ENCODE measurements around the gene LRRC75A. TPM values are rescaled to one million over a fixed set of nuclear protein-coding genes. Genes with fewer than 3 reads are reported as not detected.

Gene LRRC75A
- polyA plus RNA-seq, 2 of the 4 experiments (the other 2 are of a cell fraction) = 0.65 to 0.85 TPM

GRCh38 chr17:16494059-16494458, 2.1 kb upstream of the LRRC75A start:
- DNase-seq (ENCODE audit: low read depth in 1 of 2, low spot score in 1 of 2) = no peak
- ChIA-PET CTCF (interaction anchor here (0.9 to 8.5 kb wide), 2 partner anchors 27 to 40 kb away, joined by 3 to 61 read pairs; no protein-coding TSS in a partner anchor), POLR2A (no interaction called here)
- no peak for FAIRE-seq
- H3K27ac ChIP-seq = no peak overlapping the region
- WGBS (ENCODE audit: missing lambda C conversion rate) = 9% methylated on average over 1 of the region's 1 CpG
- no peak overlapping the region for H3K4me2 ChIP-seq
- no peak overlapping the region for H3K4me3 ChIP-seq
- no peak for ATAC-seq
- peaks cover 5% of the 10 kb centered on the region; the same call in 1 of the 3 replicates for H3K4me1 ChIP-seq
- H3K9me3 ChIP-seq = no peaks in the 10 kb centered on the region
- TF ChIP-seq NFE2L2 (conservative IDR thresholded peaks at IDR 0.05; ENCODE audit: low read length) (no peak), ELK1 (IDR thresholded peaks at IDR 0.05; ENCODE audit: low read depth, low read length) (no peak), KDM5A (IDR thresholded peaks at IDR 0.05) (no peak), MAFK (IDR thresholded peaks at IDR 0.05; ENCODE audit: partially characterized antibody) (no peak), HMGXB4 (CRISPR knock-in tag; IDR thresholded peaks at IDR 0.05; ENCODE audit: borderline replicate concordance) (no peak), ZNF302 (CRISPR knock-in tag; IDR thresholded peaks at IDR 0.05) (no peak), ATOH8 (CRISPR knock-in tag; IDR thresholded peaks at IDR 0.05; ENCODE audit: low read depth) (no peak), ZFP36 (IDR thresholded peaks at IDR 0.05; ENCODE audit: borderline replicate concordance, partially characterized antibody) (no peak), HOXB13 (CRISPR knock-in tag; IDR thresholded peaks at IDR 0.05; ENCODE audit: low read depth) (no peak), RNF2 (IDR thresholded peaks at IDR 0.05; ENCODE audit: borderline replicate concordance, low read depth) (no peak), TFCP2L1 (CRISPR knock-in tag; IDR thresholded peaks at IDR 0.05) (no peak), FOXS1 (CRISPR knock-in tag; IDR thresholded peaks at IDR 0.05) (no peak), EP300 (IDR thresholded peaks at IDR 0.05) (no peak), KDM1A (IDR thresholded peaks at IDR 0.05; ENCODE audit: low read depth) (no peak), MYC (IDR thresholded peaks at IDR 0.05; ENCODE audit: borderline replicate concordance, low read length) (no peak), E2F6 (IDR thresholded peaks at IDR 0.05; ENCODE audit: borderline replicate concordance, low read depth) (no peak), NPAS2 (CRISPR knock-in tag; IDR thresholded peaks at IDR 0.05; ENCODE audit: borderline replicate concordance) (no peak), PHF8 (IDR thresholded peaks at IDR 0.05; ENCODE audit: borderline replicate concordance, low read depth) (no peak)

- FAIRE-seq (no peak), DNase-seq (ENCODE audit: low read depth in 1 of 2, low spot score in 1 of 2) (no peak), ATAC-seq (no peak)
- WGBS (ENCODE audit: missing lambda C conversion rate) = 74% methylated on average over 5 of the region's 5 CpGs
- no peaks in the 10 kb centered on the region for H3K9me3 ChIP-seq
- TF ChIP-seq CHD4 (IDR thresholded peaks at IDR 0.05; ENCODE audit: borderline replicate concordance) = no peak
- TF ChIP-seq MAFK (IDR thresholded peaks at IDR 0.05; ENCODE audit: partially characterized antibody) = no peak
- no peak for TF ChIP-seq JUN (IDR thresholded peaks at IDR 0.05)
- no peak for TF ChIP-seq BHLHE40 (IDR thresholded peaks at IDR 0.05; ENCODE audit: low read depth, low read length)
- TF ChIP-seq POLR2AphosphoS2 (conservative IDR thresholded peaks at IDR 0.05; ENCODE audit: low read length) = no peak
- TF ChIP-seq NR3C1 (IDR thresholded peaks at IDR 0.05) = no peak
- TF ChIP-seq EP300 (IDR thresholded peaks at IDR 0.05) = no peak
- TF ChIP-seq ZFP36 (IDR thresholded peaks at IDR 0.05; ENCODE audit: borderline replicate concordance, partially characterized antibody) = no peak
- no peak for TF ChIP-seq FOXS1 (CRISPR knock-in tag; IDR thresholded peaks at IDR 0.05)
- TF ChIP-seq RCOR1 (IDR thresholded peaks at IDR 0.05; ENCODE audit: low read depth, low read length) = no peak
- TF ChIP-seq FOSB (CRISPR knock-in tag; IDR thresholded peaks at IDR 0.05) = no peak
- no peak for TF ChIP-seq RFX5 (IDR thresholded peaks at IDR 0.05)
- TF ChIP-seq PHF8 (IDR thresholded peaks at IDR 0.05; ENCODE audit: borderline replicate concordance, low read depth) = no peak
- no peak for TF ChIP-seq MYC (IDR thresholded peaks at IDR 0.05; ENCODE audit: borderline replicate concordance, low read length)
- no peak for TF ChIP-seq GATA3 (IDR thresholded peaks at IDR 0.05; ENCODE audit: borderline replicate concordance)
- no peak for TF ChIP-seq KDM1A (IDR thresholded peaks at IDR 0.05; ENCODE audit: low read depth)
- no peak for TF ChIP-seq POLR2A (IDR thresholded peaks at IDR 0.05; ENCODE audit: low read length)
- no peak overlapping the region for H3K4me2 ChIP-seq
- no peak overlapping the region for H3K27ac ChIP-seq
- H3K4me1 ChIP-seq = peaks cover 5% of the 10 kb centered on the region; the same call in 1 of the 3 replicates
- ChIA-PET CTCF (interaction anchor here (0.9 to 8.5 kb wide), 5 partner anchors 12 to 96 kb away, joined by 3 to 61 read pairs (median 4); no protein-coding TSS in a partner anchor), POLR2A (interaction anchor here (0.6 to 1.1 kb wide), 2 partner anchors 17 to 43 kb away, joined by 3 to 10 read pairs; no protein-coding TSS in a partner anchor)
- no peak overlapping the region for H3K4me3 ChIP-seq
Measured at GRCh38 chr17:16493531-16494046, 1.6 kb upstream of the LRRC75A start.

Measured in A549 (cell line).